Breast epithelium (tissue), 3 donors: ENCODE data around the gene BAZ2B.

ENCODE experiments used
- POLR2A ChIP-seq: fragments of 450-650 bp; IDR thresholded peaks from one replicate; pipeline ENCODE4 v1.6.1; 2016; ENCODE audit warnings: antibody characterized with exemption, mild to moderate bottlenecking, moderate library complexity
- POLR2AphosphoS5 ChIP-seq, 3 donors: sonication (generic); formaldehyde crosslinking; IDR thresholded peaks; one replicate each; pipeline ENCODE4 v1.6.1; 2017; ENCODE audit warnings: antibody characterized with exemption in 3 of 3

GRCh38 chr2:159591221-159591620 is 25.1 kb downstream of the BAZ2B start:
- no peak for TF ChIP-seq POLR2A
- no peak for TF ChIP-seq POLR2AphosphoS5 (IDR thresholded peaks at IDR 0.05)
